ENCODE measurements around the gene UBE2Q1.
A peak's percentile ranks its signal among the peaks of the same experiment; 100 is the strongest.

- TF ChIP-seq EED (IDR thresholded peaks at IDR 0.05; ENCODE audit: low read depth) (no peak), CBFB (IDR thresholded peaks at IDR 0.05; ENCODE audit: low read depth) (no peak), NFYA (IDR thresholded peaks at IDR 0.05; ENCODE audit: borderline replicate concordance, low read depth, low read length) (no peak), RFX5 (IDR thresholded peaks at IDR 0.05; ENCODE audit: low read depth, low read length) (no peak), ESRRA (IDR thresholded peaks at IDR 0.05; ENCODE audit: low read length) (no peak), TAF1 (IDR thresholded peaks at IDR 0.05; ENCODE audit: borderline replicate concordance, low read depth, low read length) (no peak), RCOR1 (conservative IDR thresholded peaks at IDR 0.05; ENCODE audit: low read depth, low read length) (no peak)
- TF ChIP-seq, protein P1, sequence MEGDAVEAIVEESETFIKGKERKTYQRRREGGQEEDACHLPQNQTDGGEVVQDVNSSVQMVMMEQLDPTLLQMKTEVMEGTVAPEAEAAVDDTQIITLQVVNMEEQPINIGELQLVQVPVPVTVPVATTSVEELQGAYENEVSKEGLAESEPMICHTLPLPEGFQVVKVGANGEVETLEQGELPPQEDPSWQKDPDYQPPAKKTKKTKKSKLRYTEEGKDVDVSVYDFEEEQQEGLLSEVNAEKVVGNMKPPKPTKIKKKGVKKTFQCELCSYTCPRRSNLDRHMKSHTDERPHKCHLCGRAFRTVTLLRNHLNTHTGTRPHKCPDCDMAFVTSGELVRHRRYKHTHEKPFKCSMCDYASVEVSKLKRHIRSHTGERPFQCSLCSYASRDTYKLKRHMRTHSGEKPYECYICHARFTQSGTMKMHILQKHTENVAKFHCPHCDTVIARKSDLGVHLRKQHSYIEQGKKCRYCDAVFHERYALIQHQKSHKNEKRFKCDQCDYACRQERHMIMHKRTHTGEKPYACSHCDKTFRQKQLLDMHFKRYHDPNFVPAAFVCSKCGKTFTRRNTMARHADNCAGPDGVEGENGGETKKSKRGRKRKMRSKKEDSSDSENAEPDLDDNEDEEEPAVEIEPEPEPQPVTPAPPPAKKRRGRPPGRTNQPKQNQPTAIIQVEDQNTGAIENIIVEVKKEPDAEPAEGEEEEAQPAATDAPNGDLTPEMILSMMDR (IDR thresholded peaks at IDR 0.05 in 2 of 3, conservative IDR thresholded peaks at IDR 0.05 in 1 of 3; ENCODE audit: control insufficient read depth in 2 of 3, extremely low read depth in 1 of 3, insufficient read depth in 1 of 3, low read depth in 3 of 3, low read length in 3 of 3): peak; percentile 72 to 86 (median 84)
Measured at GRCh38 chr1:154546264-154547063, 12.0 kb downstream of the UBE2Q1 start.

Measured in GM12878 (cell line).